ENCODE data around the gene INSR.

The INSR gene

DNA sequence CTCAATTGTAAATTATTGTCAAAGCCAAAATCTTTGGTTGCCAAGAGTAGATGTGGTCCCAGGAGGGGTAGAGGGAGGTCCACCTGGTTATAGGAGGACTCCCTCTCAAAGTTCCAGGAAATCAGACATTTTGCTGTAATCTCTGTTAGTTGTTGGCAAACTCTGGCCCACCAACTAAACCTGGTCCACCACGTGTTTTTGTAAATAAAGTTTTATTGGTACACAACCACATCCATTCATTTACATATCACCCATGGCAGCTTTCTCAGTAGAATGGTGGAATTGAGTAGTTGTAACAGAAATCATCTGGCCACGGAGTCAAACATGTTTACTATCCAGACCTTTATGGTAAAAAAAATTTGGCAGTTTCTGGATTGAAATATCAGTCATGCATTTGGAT is 154.1 kb downstream of the INSR start:
- no peak for DNase-seq (ENCODE audit: low spot score)

GRCh38 chr19:7139095-7139494 is 155.1 kb downstream of the INSR start:
- DNase-seq (ENCODE audit: low spot score): no peak

DNA sequence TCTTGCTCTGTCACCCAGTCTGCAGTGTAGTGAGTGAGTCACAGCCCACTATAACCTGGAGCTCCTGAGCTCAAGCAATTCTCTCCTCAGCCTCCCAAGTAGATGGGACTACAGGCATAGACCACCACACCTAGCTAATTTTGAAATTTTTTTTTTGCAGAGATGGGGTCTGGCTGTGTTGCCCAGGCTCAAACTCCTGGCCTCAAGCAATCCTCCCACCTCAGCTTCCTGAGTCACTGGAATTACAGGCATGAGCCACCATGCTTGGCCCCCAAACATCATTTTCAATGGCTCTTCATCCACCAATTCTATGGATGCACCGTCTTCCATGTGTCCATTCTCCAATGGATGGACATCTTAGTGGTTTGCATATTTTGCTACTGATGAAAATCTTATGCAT is 155.8 kb downstream of the INSR start:
- DNase-seq (ENCODE audit: low spot score): no peak

GRCh38 chr19:7137120-7137519 is 157.1 kb downstream of the INSR start:
- DNase-seq (ENCODE audit: low spot score): no peak

- DNase-seq (ENCODE audit: low spot score): no peak
Observed at GRCh38 chr19:7132054-7132453, 162.2 kb downstream of the INSR start.

DNA sequence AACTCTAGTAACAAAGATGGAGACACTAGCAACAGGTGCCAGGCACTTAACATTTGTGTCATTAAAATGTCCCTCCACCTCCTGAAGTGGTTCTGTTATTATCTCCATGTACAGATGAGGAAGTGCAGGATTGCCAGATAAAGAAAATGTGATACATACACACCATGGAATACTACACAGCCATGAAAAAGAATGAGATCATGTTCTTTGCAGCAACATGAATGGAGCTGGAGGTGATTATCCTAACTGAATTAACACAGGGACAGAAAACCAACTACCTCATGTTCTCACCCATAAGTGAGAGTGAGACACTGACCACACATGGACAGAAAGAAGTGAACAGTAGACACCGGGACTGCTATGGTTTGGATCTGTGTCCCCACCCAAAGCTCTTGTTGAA is 164.2 kb downstream of the INSR start:
- no peak for DNase-seq (ENCODE audit: low spot score)

DNA sequence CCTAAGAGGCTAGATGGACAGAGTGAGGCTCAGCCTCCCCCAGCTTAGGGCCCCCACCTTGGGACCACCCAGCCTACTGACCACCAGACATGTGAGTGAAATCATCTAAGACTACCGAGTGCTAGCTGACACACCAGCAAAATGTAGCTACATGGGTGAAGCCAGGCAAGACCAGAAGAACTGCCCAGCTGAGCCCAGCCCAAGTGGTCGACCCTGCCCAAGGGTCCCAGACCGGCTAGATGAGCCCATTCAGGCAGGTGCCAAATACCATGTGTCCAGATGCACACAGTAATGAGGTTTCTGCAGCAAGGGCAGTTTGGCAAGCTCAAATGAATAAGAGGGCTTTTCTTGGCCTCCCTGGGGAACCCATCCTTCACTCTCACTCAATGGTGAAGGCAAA is 168.1 kb downstream of the INSR start:
- DNase-seq (ENCODE audit: low spot score): no peak

GRCh38 chr19:7125221-7125620 is 169.0 kb downstream of the INSR start:
- DNase-seq (ENCODE audit: low spot score): no peak

- DNase-seq (ENCODE audit: low spot score): no peak
Observed at GRCh38 chr19:7124782-7125181, 169.4 kb downstream of the INSR start.

- DNase-seq (ENCODE audit: low spot score): no peak
Observed at GRCh38 chr19:7122701-7123100, 171.5 kb downstream of the INSR start.

DNA sequence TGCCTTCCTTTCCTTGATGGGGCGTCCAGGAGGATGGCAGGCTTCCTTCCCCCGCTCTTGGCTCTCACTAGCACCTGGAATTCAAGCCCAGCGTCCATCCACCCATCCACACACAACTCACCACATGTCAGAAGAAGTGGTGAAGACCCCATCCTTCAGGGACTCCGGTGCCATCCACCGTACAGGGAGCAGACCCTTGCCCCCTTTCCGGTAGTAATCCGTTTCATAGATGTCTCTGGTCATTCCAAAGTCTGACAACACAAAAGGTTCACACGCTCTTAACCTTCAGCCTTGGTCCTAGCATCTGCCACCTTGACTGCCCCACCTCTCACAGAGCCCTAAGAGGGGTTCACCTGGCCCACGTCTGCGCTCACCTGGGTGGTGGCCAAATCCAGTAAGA is 173.7 kb downstream of the INSR start:
- DNase-seq (ENCODE audit: low spot score): no peak

DNA sequence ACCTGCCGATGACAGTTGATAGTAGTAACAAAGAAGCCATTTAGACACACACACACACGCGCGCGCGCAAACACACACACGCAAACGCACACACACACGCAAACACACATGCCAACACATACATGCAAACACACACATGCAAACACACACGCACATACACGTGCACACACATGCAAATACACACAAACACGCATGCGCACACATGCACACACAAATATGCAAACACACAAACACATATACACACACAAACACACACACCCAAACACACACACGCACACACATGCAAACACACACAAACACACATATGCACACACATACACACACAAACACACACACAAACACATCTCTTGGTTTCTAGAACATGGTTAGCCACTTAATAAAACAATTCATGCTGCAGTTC is 174.6 kb downstream of the INSR start:
- DNase-seq (ENCODE audit: low spot score): no peak

DNA sequence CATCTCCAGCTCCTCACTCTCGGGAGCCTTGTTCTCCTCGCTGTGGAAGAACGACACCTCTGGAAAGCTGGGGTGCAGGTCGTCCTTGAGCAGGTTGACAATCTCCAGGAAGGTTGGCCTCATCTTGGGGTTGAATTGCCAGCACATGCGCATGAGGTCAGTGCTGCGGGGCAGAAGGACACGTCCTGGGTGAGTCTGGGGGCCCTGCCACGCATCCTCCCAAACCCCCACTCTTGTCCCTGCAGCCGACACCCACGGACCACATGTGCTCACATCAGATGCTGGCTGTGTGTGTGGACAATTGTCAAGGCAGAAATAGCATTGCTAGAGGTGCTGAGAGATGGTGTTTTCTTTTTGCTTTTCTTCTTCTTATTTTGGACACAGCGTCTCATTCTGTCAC is 177.0 kb downstream of the INSR start:
- DNase-seq (ENCODE audit: low spot score): no peak

- DNase-seq (ENCODE audit: low spot score): no peak
Observed at GRCh38 chr19:7115721-7116120, 178.5 kb downstream of the INSR start.

DNA sequence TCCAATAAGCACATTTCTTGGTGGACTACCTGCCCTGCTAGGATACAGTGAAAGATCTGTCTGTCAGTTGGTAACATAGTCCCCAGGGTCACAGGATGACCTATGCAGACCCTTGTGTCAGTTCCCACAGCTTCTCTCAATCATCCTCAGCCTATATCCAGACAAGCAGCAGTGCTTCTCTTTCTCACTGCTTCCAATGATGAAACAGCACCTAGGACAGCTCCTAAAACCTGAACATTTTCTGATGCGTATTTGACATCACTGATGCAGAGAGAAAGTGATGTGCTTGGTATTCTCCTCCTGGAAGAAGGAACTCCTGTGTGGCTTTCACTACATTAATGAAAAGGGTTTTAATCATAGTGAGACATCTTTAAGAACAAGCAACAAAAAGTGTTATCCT is 181.0 kb downstream of the INSR start:
- no peak for DNase-seq (ENCODE audit: low spot score)

DNA sequence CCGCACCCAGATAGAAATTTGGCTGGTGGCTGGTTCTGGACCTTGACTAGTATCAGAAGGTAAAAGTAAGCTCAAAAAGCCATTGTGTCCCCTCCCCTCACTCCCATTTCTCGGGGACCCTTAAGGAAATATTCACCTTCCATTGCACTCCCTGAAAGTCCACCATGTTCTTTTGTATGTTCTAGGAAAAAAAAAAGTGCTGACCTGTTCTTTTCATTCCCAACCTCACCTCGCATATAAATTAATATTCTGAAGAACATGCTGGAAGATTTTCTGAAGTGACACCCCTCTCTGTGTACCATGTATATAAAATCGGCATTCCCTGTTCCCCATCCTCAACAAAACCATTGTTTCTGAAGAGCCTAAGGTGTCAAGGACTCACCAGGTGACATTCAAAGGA is 181.5 kb downstream of the INSR start:
- DNase-seq (ENCODE audit: low spot score): no peak

GRCh38 chr19:7109678-7110289 is 184.4 kb downstream of the INSR start:
- no peak for DNase-seq (ENCODE audit: low spot score)

DNA sequence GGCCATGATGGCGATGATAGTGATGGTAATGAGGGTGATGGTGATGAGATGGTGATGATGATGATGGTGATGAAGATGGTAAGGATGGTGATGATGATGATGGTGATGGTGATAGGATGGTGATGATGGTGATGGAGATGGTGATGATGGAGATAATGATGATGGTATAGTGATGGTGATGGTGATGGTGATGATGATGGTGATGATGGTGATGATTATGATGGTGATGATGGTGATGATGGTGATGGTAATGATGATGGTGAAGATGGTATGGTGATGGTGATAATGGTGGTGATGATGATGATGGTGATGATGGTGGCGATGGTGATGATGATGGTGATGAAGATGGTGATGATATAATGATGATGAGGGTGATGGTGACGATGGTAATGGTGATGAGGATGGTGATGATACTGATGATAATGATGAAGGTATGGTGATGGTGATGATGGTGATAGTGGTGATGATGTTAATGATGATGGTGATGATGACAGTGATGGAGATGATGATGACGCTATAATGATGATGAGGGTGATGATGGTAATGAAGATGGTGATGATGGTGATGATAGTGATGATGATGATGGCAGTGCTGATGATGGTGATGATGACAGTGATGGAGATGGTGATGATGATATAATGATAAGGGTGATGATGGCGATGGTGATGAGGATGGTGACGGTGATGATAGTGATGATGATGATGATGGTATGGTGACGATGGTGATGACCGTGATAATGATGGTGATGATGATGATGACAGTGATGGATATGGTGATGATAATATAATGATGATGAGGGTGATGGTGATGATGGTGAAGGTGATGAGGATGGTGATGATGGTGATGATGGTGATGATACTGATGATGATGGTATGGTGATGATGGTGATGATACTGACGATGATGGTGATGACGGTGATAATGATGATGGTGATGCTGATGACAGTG is 187.2 kb downstream of the INSR start:
- no peak for DNase-seq (ENCODE audit: low spot score)

GRCh38 chr19:7104747-7105447 is 189.3 kb downstream of the INSR start:
- DNase-seq (ENCODE audit: low spot score): no peak

- no peak for DNase-seq (ENCODE audit: low spot score)
Observed at GRCh38 chr19:7101498-7102253, 192.5 kb downstream of the INSR start.

GRCh38 chr19:7099597-7099921 is 194.7 kb downstream of the INSR start:
- DNase-seq (ENCODE audit: low spot score): no peak
